Effector CD4-positive, alpha-beta T cell (primary cell): ENCODE measurements around the gene MYO15B.
"Not testable (repeated sequence)": the region's sequence is repeated elsewhere in the genome, so short reads cannot be mapped to it uniquely, and the experiment has no call there.

Source experiments
- DNase-seq: peaks from one replicate; pipeline ENCODE4 v3.0.0-alpha.2; 2020

Gene MYO15B

GRCh38 chr17:75576661-75577060 is 10.9 kb upstream of the MYO15B start:
- DNase-seq, result no peak

- DNase-seq, result not testable (repeated sequence)
Observed at GRCh38 chr17:75581121-75581725, 6.4 kb upstream of the MYO15B start.

- DNase-seq, result not testable (repeated sequence)
Observed at GRCh38 chr17:75583197-75583596, 4.4 kb upstream of the MYO15B start.

- DNase-seq, result no peak
Observed at GRCh38 chr17:75584849-75585175, 2.8 kb upstream of the MYO15B start.

- peak; percentile 11 for DNase-seq
Observed at GRCh38 chr17:75588596-75589011, 1.0 kb downstream of the MYO15B start.

GRCh38 chr17:75589012-75589918 is 1.7 kb downstream of the MYO15B start:
- DNase-seq, result peak; percentile 90

GRCh38 chr17:75589919-75590303 is 2.3 kb downstream of the MYO15B start:
- DNase-seq, result no peak

- DNase-seq, result no peak
Observed at GRCh38 chr17:75590314-75590761, 2.7 kb downstream of the MYO15B start.

- DNase-seq, result no peak
Observed at GRCh38 chr17:75590849-75591721, 3.5 kb downstream of the MYO15B start.

GRCh38 chr17:75591722-75592302 is 4.2 kb downstream of the MYO15B start:
- DNase-seq, result no peak

GRCh38 chr17:75592348-75593020 is 4.9 kb downstream of the MYO15B start:
- DNase-seq, result no peak

GRCh38 chr17:75593430-75593829 is 5.8 kb downstream of the MYO15B start:
- DNase-seq, result not testable (repeated sequence)

GRCh38 chr17:75594499-75595283 is 7.1 kb downstream of the MYO15B start:
- no peak for DNase-seq

- DNase-seq, result no peak
Observed at GRCh38 chr17:75595284-75595919, 7.8 kb downstream of the MYO15B start.

- no peak for DNase-seq
Observed at GRCh38 chr17:75595920-75596313, 8.3 kb downstream of the MYO15B start.

GRCh38 chr17:75596320-75597087 is 8.9 kb downstream of the MYO15B start:
- DNase-seq, result no peak

GRCh38 chr17:75601057-75601987 is 13.7 kb downstream of the MYO15B start:
- peak; percentile 51 for DNase-seq

GRCh38 chr17:75602644-75603043 is 15.0 kb downstream of the MYO15B start:
- no peak for DNase-seq

GRCh38 chr17:75603123-75603522 is 15.5 kb downstream of the MYO15B start:
- DNase-seq, result no peak
